Lower leg skin (tissue), 4 donors: ENCODE results near the gene LYST. TPM values are rescaled to one million over a fixed set of nuclear protein-coding genes. Genes with fewer than 3 reads are reported as not detected.

Source experiments
- DNase-seq, 2 donors: peaks; one replicate each; pipeline ENCODE4 v3.0.0-alpha.2; 2019; ENCODE audit warnings: low spot score in 2 of 2
- H3K4me3 ChIP-seq: fragments of 200-600 bp; sonication (generic); 2 replicates; pipeline ENCODE4 v1.5.1; 2017; ENCODE audit warnings: mild to moderate bottlenecking, low read depth; ENCODE audit not compliant: poor library complexity, severe bottlenecking
- CTCF ChIP-seq, 3 donors: fragments of 450-650 bp; IDR thresholded peaks; one replicate each; pipeline ENCODE4 v1.5.1; 2016; ENCODE audit warnings: antibody characterized with exemption in 3 of 3, mild to moderate bottlenecking in 3 of 3, moderate library complexity in 2 of 3
- POLR2A ChIP-seq, 2 donors: fragments of 450-650 bp; IDR thresholded peaks; one replicate each; pipeline ENCODE4 v1.6.1; 2016 to 2017; ENCODE audit warnings: antibody characterized with exemption in 2 of 2, mild to moderate bottlenecking in 1 of 2, moderate library complexity in 1 of 2
- WGBS, 2 donors: methylation state at CpG; one replicate each; pipeline ENCODE4 v1.1.5; 2018; 5-methylcytosine and 5-hydroxymethylcytosine counted together
- intact Hi-C: fragments of 100-400 bp; cut with DNase I; formaldehyde crosslinking; loops from one replicate; pipeline ENCODE4 v1.15.0; 2023; ENCODE audit warnings: low total_unique reads
- total RNA-seq, 4 donors: library from RNA; depleted of rRNA; stranded (reverse); fragments of >200 nt; gene quantifications; one replicate each; pipeline ENCODE4 v1.1.0, GENCODE V29; 2016

Gene LYST
- total RNA-seq, 4 donors from 2014 or later, result 38.5 to 43.9 (median 40.9) TPM

- 95 to 96% methylated on average over 1 of the region's 1 CpG for WGBS, 2 donors
- no peak overlapping the region for H3K4me3 ChIP-seq
- no peak for DNase-seq
- no peak for TF ChIP-seq CTCF (IDR thresholded peaks at IDR 0.05)
- no peak for TF ChIP-seq POLR2A (IDR thresholded peaks at IDR 0.05)
- intact Hi-C loops, result no loop called here
These were observed 140.1 kb downstream of the LYST start for GRCh38 chr1:235726557-235726956.

- no peak for TF ChIP-seq CTCF (IDR thresholded peaks at IDR 0.05)
- TF ChIP-seq POLR2A (IDR thresholded peaks at IDR 0.05), result no peak
- no peak for DNase-seq
- intact Hi-C loops, result no loop called here
- no peak overlapping the region for H3K4me3 ChIP-seq
- WGBS, 2 donors, result 60% methylated on average over 3 of the region's 3 CpGs
These were observed 141.3 kb downstream of the LYST start for GRCh38 chr1:235725434-235725833.

DNA sequence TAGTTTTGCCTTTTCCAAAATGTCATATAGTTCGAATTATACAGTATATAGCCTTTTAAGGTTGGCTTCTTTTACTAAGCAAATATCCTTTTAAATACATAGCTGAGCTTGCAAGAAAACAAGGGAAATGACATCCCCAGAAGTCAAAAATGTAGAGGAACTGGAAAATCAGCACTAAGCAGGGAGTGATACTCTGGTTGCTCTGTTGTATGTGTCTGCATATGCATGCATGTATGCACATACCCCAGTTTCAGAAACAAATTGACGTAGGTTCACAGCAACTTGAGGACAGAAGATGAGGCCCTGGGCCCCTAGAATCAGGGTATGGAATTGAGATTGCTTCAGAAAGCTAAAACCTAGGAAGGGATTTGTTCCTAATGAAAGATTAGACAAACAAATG, 142.0 kb downstream of the LYST start:
- H3K4me3 ChIP-seq, result no peak overlapping the region
- intact Hi-C loops, result no loop called here
- no peak for DNase-seq
- 80 to 93% methylated on average over 2 of the region's 2 CpGs for WGBS, 2 donors
- TF ChIP-seq CTCF (IDR thresholded peaks at IDR 0.05) (no peak), POLR2A (IDR thresholded peaks at IDR 0.05) (no peak)

GRCh38 chr1:235722858-235723257, 143.8 kb downstream of the LYST start:
- intact Hi-C loops, result no loop called here
- TF ChIP-seq CTCF (IDR thresholded peaks at IDR 0.05), result no peak
- no peak for TF ChIP-seq POLR2A (IDR thresholded peaks at IDR 0.05)
- no peak overlapping the region for H3K4me3 ChIP-seq
- WGBS, 2 donors, result 93 to 95% methylated on average over 2 of the region's 2 CpGs
- DNase-seq, result no peak

GRCh38 chr1:235721982-235722381, 144.7 kb downstream of the LYST start:
- DNase-seq, result no peak
- H3K4me3 ChIP-seq, result no peak overlapping the region
- TF ChIP-seq POLR2A (IDR thresholded peaks at IDR 0.05) (no peak), CTCF (IDR thresholded peaks at IDR 0.05) (no peak)
- 79 to 92% methylated on average over 4 of the region's 4 CpGs for WGBS, 2 donors
- intact Hi-C loops, result no loop called here

DNA sequence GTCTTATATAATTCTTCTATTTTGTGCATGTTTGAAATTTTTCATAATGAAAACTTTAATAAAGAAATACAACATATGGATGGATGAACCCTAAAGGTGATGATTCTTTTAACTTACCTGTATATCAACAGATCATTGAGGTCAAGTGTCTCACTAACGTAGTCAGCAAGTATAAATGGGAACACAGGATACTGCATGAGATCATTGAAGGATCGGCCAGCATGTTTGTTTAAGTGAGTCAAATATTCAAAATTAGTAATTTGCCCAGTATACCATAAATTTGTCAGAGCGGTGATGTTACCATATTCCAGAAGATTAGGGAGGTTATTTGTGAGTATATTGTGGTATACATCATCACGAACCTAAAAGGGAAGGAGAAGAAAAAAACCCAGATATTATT, 146.2 kb downstream of the LYST start:
- 90 to 91% methylated on average over 4 of the region's 4 CpGs for WGBS, 2 donors
- DNase-seq, result no peak
- no peak for TF ChIP-seq POLR2A (IDR thresholded peaks at IDR 0.05)
- no peak for TF ChIP-seq CTCF (IDR thresholded peaks at IDR 0.05)

More for the DNA sequence above, 146.2 kb downstream of the LYST start:
- no peak overlapping the region for H3K4me3 ChIP-seq
- intact Hi-C loops, result no loop called here
